HG02943 (cell line): ENCODE measurements around the gene CDK17.
"Not testable (repeated sequence)": the region's sequence is repeated elsewhere in the genome, so short reads cannot be mapped to it uniquely, and the experiment has no call there.

ENCODE experiments used
- ATAC-seq: cut with Tn5 transposase; IDR thresholded peaks from one replicate; pipeline ENCODE4 v1.9.1; 2021; ENCODE audit warnings: mild to moderate bottlenecking, low read depth, moderate library complexity; ENCODE audit not compliant: unreplicated experiment

The CDK17 gene

DNA sequence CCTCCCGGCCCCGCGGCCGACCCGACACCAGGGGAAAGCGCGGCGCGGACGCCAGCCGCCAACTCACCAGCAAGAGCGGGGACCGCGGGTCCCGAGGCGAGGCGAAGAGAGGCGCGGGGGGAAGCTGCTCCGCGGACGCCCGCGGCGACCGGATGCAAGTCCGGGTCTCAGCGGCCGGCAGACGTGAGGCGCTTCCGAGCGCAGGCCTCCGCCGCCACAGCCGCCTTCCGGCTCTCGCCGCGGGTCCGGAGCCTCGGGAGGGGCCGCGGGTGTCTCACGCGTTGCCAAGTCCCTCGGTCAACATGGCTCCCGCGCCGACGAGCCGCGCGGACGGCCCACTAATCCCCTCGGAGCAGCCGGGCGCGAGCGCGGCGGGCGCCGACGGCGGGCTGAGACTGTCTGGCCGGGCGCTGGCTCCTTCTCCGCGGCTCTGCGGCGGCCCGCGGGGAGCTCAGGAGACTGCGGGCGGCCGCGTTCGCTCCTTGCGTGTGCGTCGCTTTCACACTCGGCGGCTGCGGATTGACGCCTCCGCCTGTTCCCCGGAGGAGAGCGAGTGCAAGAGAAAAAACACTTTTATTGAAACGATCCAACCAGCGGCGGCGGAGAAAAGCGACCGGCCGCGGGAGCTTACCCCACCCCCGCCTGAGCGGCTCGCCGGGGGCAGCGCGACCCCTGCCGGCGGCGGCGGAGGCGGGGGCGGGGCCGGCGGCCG is at the start of gene CDK17:
Gene CDK17 (minus strand): TSS at position 521 of the 712 bp plus-strand sequence. CDS start 65,603 bp downstream, outside the sequence.
- peak; percentile 48 for ATAC-seq

DNA sequence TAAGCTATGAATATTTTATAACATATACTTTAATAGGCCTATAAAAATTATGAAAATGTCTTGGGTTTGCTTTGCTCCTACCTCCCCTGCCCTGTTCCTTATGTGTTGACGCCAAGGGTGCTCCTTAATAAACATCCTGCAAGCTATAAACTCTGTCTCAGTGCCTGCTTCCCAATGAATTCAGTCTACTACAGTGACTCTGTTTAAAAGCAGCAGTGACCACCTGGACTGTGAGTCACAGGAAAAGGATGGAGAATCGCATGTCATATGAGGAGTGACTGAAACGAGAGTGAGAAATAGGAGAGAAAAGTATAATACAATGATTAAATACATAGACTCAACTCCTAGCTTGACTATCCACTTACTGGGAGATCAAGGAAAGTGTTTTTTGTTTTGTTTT is 48.1 kb upstream of the CDK17 start:
- no peak for ATAC-seq

DNA sequence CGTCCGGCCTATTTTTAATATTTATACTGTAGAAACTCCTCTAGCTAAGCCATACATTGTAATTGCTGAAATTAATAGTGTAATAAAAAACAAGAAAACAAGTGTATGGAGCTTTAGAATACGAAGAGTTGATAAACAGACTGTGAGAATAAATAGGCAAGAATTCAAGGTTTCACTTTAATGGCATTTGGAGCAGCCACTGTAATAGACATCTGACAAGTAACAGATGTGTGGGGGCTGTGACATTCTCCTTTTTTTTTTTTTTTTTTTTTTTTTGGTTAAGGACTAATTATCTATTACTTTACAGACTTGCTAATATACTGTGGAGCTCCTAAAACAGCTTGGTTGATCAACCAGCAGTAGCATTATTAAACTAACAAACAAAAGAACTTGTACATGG is 47.0 kb upstream of the CDK17 start:
- no peak for ATAC-seq

DNA sequence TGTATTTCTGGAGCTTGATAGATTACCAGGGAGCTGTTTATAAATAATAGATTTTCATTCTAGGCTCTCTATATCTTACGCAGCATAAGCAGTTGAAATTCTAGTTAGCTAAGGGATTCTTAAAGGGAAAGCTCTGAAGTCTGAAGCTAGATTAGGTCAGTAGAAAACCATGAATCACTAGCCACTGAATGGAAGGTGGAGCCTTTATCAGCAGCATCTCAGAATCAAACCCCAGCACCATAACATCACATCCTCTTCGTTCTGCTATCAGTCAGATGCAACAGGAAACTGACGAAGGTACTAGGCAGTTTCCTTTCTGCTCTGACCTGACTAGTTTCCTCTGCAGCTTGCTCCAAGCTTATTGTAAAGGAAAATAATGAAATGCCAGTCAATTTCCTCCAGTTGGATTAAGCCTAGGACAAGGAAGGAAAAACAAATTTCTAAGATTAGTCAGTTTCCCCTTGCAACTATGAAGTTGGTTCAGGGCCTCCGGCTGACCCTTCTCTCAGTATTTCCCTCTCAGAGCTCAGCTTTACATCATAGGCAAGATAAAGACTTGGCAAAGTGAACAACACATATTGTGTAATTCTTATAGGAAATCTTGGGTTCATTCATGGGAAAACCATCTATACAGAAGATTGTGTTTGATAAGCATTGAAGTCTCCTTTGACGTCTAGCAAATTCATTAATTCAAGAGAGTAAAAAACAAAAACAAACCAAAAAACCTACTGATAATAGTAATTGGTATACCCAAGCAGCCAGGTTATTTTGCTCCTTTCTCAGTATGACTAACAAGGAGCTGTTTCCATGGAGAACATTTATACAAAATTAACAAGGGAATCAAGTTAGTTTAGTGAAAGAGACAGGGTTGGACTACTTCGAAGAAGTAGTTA is 45.7 kb upstream of the CDK17 start:
- ATAC-seq = peak; percentile 93

DNA sequence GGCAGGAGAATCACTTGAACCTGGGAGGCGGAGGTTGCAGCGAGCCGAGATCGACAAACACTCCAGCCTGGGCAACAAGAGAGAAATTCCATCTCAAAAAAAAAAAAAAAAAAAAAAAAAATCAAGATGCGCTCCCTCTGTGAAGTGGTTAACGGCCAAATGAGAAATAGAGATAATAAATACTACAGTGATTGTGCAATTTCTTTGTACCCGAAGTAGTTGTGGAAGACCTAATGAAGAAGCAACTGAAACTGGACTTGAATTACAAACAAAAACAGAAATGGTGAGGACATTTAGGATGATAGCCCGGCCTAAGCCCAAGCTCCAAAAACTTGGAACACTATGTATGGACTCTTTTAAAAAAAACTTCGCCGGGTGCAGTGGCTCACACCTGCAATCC is 44.2 kb upstream of the CDK17 start:
- no peak for ATAC-seq

DNA sequence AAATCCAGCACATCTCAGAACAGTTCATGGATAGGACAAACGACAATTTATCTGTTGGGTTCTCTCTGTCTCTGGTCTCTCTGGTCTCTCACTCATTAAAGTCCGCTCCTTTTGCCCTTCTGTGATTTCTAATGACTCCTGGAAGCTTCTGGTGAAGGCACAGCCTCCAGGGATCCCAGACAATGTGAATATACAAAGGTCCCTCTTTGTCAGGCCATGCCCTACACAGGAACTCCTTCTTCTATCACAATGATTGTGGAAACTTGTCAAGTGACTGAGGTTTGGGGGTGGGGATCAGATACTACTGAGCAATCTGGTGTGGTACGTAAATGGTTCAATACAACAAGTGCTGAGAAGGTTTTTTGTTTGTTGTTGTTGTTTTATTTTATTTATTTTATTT is 42.7 kb upstream of the CDK17 start:
- no peak for ATAC-seq

DNA sequence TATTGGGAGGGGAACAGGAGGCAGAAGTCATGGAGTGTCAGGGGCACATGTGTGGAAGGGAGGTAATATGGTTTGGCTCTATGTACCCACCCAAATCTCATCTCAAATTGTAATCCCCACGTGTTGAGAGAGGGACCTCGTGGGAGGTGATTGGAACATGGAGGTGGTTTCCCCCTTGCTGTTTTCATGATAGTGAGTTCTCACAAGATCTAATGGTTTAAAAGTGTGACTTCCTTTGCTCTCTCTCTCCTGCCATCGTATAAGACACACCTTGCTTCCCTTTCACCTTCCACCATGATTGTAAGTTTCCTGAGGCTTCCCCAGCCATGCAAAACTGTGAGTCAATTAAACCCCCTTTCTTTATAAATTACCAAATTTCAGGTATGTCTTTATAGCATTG is 41.6 kb upstream of the CDK17 start:
- ATAC-seq = no peak

DNA sequence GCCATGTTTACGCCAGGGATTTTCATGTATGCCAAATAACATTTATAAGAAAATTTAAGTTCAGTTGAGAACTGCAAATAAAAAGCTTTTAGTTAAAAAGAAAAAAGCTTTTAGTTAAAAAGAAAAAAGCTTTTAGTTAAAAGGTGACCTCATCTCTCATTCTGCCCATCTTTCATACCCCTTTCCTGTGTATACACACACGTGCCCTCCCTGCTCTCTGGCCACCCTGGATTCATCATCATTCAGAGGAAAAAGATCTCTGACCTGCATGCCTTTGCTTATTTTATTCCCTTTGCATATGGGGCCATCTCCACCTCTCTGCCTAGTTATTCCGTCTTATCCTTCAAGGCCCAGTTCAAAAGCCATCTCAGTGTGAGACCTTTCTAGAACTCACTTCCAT is 38.1 kb upstream of the CDK17 start:
- no peak for ATAC-seq

DNA sequence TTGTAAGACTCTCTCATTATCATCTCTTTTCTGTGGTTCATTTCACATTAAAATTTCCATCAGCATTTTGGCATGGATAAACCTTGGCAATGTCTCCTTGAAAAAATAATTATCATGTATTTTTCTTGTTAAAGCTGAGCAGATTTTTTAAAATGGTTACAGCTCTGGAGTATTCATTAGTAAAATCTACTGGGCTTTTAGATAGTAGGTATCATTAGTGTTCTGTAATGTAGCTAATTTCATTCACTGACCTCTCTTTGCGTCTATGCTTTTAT is 36.9 kb upstream of the CDK17 start:
- ATAC-seq = no peak

DNA sequence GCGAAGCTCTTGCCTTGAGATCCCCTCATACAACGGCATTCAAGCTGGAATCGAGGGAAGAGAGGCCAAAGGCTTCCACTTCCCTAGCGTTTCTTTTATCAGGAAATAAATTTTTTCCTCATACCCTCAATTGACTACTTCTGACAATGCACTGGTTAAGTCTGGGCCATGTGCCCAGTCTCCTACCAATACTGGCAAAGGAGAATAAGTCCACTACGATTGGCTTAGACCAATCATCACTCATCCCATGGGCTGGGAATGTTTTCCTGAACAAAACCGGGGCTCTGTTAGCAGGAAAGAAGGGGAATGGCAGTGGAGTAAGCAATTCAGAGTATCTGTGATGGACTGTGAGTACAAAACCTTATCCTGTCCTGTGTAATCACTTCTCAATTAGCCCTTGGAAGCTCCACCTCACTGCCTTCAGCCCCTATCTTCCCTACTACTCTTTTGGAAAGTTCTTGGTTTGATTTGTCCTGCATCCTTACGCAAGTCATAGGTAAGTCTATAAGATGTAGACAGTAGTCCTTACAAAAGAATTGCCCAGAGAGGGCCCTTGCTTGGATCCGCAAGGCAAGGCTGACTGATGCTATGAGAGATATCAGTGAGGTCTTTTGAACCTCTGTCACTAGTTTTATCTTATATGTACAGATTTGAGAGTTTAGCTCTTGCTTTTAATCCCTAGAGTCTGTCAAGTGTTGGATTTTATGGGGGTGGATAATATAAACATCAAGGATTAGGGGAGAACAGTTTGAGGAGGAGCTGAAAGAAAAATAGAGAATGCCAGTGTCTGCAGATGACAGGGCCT is 36.3 kb upstream of the CDK17 start:
- ATAC-seq = no peak

DNA sequence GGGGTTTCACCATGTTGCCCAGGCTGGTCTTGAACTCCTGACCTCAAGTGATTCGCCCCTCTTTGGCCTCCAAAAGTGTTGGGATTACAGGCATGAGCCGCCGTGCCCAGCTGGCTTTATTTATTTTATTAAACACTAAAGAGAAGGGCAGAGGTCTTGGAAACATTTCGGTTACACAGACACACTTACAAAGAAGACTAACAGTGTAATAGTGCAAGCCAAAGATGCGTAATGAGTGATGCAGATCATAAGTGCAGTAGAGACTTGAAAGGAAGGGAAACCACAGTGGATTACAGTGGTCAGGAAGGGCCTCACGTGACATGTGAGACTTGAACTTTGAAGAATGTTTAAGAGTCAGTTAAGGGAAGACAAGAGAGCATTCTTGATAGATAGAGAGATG is 33.9 kb upstream of the CDK17 start:
- ATAC-seq = peak; percentile 61

DNA sequence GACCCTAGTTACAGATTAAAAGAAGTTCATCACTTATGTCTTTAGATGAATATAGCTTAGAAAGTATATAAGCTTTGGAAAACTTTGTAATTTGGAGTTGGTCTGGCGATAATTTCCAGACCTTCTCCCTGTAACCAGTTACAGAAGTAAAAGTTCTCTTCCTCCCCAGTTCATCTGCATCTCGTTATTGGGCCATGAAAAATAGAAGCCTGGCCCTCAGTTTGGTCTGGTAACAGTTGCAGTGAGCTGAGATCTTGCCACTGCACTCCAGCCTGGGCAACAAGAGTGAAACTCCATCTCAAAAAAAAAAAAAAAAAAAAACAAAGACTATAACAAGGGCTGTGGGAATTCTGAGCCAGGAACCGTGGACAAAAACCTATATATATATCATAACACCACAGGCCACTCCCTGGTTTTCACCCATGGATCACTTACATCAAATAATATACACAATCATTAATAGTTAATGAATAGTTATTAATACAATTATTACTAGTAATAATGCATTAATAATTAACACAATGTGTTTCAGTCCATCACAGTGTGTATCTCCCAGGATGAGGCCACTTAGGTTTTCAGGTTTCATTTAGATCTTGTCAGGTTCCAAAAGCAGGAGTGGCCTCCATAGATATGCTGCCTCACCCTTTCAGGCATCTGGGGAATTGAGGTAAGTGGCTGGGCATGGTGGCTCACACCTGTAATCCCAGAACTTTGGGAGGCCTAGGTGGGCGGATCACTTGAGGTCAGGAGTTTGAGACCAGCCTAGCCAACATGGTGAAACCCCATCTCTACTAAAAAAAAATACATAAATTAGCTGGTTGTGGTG is 32.5 kb upstream of the CDK17 start:
- not testable (repeated sequence) for ATAC-seq

DNA sequence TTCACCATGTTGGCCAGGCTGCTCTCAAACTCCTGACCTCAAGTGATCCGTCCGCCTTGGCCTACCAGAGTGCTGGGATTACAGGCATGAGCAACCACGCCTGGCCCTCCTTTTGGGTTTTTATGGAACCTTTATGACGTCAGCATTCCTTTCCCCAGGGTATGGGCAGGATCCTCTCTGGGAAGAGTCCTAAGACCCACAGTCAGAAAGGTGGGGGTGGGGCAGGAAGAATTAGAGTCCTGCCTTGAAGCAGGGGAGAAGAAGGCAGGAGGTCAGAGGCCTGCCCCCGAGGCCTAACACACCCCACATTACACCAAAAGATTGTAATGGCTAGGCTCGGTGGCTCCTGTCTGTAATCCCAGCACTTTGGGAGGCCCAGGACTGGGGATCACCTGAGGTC is 30.8 kb upstream of the CDK17 start:
- no peak for ATAC-seq

DNA sequence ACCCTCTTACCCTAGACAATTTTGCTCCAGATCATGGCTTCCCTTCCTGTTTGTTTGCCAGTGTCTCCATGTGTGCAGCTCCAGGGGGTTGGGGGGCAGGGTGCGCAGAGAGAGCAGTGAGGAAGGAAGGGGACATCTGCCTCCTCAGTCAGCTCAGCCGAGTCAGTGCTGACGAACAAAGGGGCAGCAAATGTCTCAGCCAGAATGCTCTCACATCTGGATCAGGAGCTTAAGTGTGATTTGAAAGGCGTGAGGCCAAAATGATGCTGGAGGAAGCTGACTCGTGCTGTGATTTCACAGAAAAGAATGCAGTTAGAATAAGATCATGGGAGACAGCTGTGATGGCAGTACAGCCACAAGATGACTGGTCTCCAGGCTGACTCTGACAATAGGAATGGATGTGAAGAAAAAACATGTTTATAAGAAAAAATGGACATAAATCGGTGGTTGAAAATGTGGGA is 27.1 kb upstream of the CDK17 start:
- ATAC-seq = no peak

DNA sequence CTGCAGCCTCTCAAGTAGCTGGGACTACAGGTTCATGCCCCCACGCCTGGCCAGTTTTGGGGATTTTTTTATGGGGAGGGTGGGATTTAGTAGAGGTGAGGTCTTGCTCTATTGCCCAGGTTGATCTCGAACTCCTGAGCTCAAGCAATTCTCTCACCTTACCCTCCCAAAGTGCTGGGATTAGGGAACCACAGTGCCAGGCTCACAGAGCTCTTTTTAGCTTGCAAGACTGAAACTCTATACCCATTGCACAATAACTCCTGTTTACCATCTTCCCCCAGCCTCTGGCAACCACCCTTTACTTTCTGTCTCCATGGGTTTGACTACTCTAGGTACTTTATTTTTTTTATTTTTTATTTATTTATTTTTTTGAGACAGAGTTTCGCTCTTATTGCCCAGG is 25.7 kb upstream of the CDK17 start:
- no peak for ATAC-seq

DNA sequence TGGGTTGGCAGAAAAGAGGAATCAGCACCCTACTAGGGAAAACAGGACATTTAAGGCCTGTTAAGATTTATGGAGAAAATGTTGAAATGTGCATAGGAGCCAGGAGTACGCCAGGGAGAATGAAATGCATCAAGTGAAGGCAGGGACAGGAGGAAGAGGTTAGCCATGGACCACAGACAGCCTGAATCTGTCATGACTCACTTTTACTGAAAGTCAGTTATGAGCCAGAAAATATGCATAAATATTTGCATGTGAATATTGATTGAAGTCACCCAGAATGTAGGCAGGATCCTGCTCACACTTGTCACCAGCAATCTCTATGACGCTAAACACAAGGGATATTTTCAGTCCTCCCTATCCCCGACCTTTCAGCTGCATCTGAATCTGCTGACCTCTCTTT is 25.1 kb upstream of the CDK17 start:
- no peak for ATAC-seq

DNA sequence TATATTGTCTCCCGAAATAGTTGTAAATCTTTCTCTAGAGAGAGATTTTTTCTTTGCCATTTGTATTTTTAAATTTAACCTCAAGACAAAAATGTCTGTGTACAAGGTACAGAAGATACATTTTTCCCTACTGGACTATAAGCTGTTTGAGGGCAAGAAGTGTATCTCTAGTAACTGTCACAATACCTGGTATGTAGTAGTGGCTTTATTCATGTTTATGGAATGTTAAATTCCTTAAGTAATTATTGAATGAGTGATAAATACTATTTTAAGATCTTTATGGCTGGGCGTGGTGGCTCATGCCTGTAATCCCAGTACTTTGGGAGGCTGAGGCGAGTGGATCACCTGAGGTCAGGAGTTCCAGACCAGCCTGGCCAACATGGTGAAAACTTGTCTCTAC is 24.4 kb upstream of the CDK17 start:
- ATAC-seq = no peak

DNA sequence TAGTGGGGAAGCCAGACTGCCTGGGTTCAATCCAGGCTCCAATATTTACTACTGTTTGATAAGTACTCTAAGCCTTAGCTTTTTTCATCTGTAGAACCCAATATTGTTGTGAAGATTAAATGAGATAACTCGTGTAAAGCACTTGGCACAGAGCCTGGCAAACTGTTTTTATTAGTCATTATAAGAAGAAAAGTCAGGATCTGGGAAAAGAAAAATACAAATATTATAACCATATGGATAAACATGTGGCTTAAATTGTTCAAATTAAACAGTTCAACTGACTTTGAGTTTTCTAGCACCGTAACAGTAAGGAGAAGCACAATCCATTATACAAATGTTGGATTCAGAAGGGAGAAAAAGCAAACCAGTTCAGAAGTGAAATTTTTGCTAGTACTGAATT is 22.0 kb upstream of the CDK17 start:
- no peak for ATAC-seq

DNA sequence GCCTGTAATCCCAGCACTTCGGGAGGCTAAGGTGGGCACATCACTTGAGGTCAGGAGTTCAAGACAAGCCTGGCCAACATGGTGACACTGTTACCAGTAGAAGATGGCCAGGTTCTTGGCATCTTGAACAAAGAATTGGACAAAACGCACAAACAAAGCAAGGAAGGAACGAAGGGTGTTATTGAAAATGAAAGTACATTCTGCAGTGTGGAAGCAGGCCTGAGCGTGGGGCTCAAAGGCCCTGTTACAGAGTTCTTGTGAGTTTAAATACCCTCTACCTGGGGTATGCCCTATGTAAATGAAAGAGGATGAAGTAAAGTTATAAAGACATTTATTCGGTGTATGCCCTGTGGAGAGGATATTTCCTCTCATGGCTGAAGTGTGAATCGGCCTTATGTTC is 20.8 kb upstream of the CDK17 start:
- ATAC-seq = no peak

DNA sequence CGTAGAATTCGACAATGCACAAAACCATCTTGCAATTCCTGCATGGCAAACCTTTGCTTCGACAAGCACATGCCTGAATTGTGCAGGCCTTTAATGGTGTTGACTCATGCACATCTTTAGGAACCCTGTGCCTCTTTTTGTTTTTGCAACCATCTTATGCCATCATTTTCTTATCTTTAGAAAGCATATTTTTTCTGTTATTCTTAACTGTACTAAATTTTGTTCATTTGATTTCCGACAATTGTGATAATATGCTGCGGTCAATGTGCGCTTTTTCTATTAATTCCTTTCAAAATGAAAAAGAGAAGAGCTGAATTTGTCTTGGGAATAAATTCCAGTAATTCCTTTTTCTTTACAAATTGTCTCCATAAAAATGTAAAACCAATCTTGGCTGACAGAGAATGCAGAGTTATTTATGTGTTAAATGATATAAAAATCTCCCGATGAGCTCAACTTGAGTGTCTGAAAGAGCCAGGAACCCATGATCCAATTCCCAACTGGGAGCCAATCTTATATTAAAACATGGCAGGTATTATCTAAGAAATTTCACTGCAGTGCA is 20.1 kb upstream of the CDK17 start:
- ATAC-seq = no peak
